Activated B cell treated with CpG ODN at 0.5 μM for 24 hours (primary cell): ENCODE results near the gene GAK. TPM values are rescaled to one million over a fixed set of nuclear protein-coding genes. Genes with fewer than 3 reads are reported as not detected.

Experiments used
- ATAC-seq: fragments of 200-7000 bp; cut with Tn5 transposase; one replicate; pipeline ENCODE4 v1.10.0; 2021; ENCODE audit warnings: low read depth, mild to moderate bottlenecking, moderate library complexity
- CTCF ChIA-PET: fragments of 350-600 bp; sonication (Branson Sonifier 250); formaldehyde crosslinking; loops from one replicate; lab custom pipeline; 2021; ENCODE audit warnings: antibody characterized with exemption; lab: Charles Lee
- POLR2A ChIA-PET: fragments of 350-600 bp; sonication (Branson Sonifier 250); formaldehyde crosslinking; loops from one replicate; lab custom pipeline; 2021; ENCODE audit warnings: antibody characterized with exemption; lab: Charles Lee
- DNase-seq: peaks from one replicate; pipeline ENCODE4 v3.0.0; 2022
- H3K27ac Mint-ChIP-seq: one replicate; pipeline ENCODE4 v1.8.0; 2020; ENCODE audit warnings: mixed read lengths
- H3K27me3 Mint-ChIP-seq: one replicate; pipeline ENCODE4 v1.8.0; 2021; ENCODE audit warnings: mixed read lengths
- H3K36me3 Mint-ChIP-seq: one replicate; pipeline ENCODE4 v1.8.0; 2021; ENCODE audit warnings: low read depth, mixed read lengths
- H3K4me1 Mint-ChIP-seq: one replicate; pipeline ENCODE4 v1.8.0; 2021; ENCODE audit warnings: mixed read lengths
- H3K4me3 Mint-ChIP-seq: one replicate; pipeline ENCODE4 v1.8.0; 2020; ENCODE audit warnings: mild to moderate bottlenecking, mixed read lengths
- H3K9me3 Mint-ChIP-seq: one replicate; pipeline ENCODE4 v1.8.0; 2020; ENCODE audit warnings: mixed read lengths
- intact Hi-C: fragments of 100-400 bp; cut with micrococcal nuclease; formaldehyde crosslinking; loops from one replicate; pipeline ENCODE4 v1.15.1; 2024
- total RNA-seq: library from RNA; stranded (reverse); gene quantifications from 2 replicates; pipeline ENCODE4 v1.2.3, GENCODE V29; 2022
- TF ChIP-seq, protein P1 (sequence below): fragments of 200-600 bp; IDR thresholded peaks from one replicate; pipeline ENCODE4 v1.8.0; 2022; ENCODE audit warnings: antibody characterized with exemption, mild to moderate bottlenecking

GAK gene
- total RNA-seq, 1 donor from 2014 or later, result 172 TPM

DNA sequence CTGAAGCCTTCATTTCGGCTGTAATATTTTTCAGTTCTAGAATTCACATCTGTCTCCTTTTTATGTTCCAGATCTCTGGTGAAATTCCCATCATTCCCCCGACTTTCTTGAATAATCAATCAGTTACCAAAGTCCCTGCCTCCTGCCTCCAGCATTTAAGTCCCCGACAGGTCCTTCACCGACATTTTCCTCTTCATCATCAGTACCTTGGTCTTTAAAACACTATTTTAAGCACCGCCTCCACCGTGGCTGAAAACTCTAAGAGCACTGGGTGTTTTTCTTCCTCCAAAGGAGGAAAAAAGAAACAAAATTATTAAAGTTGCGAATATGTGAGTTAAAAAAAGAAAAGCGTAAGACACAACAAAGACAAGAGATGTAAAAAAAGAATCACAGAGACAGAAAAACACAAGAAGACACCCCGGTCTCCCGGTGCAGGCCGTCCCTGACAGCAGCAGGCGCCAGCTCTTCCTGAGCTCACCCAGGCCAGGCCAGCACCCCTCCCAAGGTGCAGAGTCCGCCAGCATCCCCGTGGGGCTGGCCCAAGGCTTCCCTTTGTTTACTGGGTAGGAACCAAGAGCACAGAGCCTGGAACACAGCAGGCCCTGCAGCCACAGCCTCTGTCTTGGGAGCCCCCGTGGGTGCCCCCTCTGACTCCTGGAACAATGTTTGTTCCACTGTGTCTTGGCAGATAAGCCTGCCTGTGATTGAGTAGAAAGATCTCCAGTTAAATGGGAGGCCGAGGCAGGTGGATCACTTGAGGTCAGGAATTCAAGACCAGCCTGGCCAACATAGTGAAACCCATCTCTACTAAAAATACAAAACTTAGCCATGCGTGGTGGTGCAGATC, 56.9 kb downstream of the GAK start:
- Mint-ChIP-seq H3K4me3 (no peak overlapping the region), H3K27me3 (no peaks in the 10 kb centered on the region), H3K4me1 (no peaks in the 10 kb centered on the region), H3K27ac (no peak overlapping the region), H3K36me3 (peaks cover 82% of the 10 kb centered on the region), H3K9me3 (no peaks in the 10 kb centered on the region)
- ChIA-PET POLR2A (no interaction called here), CTCF (interaction anchor here (1.0 kb wide), 1 partner anchor 112 kb away, joined by 4 read pairs; the partner anchor contains the start of gene IDUA)
- ATAC-seq (no peak), DNase-seq (no peak)
- intact Hi-C loops, result no loop called here
- TF ChIP-seq, protein P1, sequence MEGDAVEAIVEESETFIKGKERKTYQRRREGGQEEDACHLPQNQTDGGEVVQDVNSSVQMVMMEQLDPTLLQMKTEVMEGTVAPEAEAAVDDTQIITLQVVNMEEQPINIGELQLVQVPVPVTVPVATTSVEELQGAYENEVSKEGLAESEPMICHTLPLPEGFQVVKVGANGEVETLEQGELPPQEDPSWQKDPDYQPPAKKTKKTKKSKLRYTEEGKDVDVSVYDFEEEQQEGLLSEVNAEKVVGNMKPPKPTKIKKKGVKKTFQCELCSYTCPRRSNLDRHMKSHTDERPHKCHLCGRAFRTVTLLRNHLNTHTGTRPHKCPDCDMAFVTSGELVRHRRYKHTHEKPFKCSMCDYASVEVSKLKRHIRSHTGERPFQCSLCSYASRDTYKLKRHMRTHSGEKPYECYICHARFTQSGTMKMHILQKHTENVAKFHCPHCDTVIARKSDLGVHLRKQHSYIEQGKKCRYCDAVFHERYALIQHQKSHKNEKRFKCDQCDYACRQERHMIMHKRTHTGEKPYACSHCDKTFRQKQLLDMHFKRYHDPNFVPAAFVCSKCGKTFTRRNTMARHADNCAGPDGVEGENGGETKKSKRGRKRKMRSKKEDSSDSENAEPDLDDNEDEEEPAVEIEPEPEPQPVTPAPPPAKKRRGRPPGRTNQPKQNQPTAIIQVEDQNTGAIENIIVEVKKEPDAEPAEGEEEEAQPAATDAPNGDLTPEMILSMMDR, result no peak

DNA sequence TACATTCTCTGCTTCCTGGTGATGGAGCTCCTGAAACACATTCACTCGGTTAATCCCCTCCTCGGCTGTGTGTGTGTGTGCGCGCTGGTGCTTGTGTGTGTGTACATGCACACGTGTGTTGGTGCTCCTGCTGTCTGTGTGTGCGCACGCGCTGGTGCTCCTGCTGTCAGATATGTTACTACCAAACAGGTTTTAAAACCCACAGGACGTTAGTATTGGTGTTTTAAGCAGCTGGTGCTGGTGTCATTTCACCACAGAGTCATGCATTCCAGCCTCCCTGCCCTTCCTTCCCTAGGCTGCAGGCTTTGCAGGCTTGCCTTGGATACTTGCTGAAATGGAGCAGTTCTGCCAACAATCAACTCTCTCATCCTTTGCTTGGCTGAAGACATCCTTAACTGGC, 58.1 kb downstream of the GAK start:
- ATAC-seq (no peak), DNase-seq (no peak)
- H3K27ac Mint-ChIP-seq, result no peak overlapping the region
- no peaks in the 10 kb centered on the region for H3K9me3 Mint-ChIP-seq
- TF ChIP-seq, protein P1, result no peak
- intact Hi-C loops, result no loop called here
- peaks cover 79% of the 10 kb centered on the region for H3K36me3 Mint-ChIP-seq
- no peaks in the 10 kb centered on the region for H3K4me1 Mint-ChIP-seq
- H3K4me3 Mint-ChIP-seq, result no peak overlapping the region
- H3K27me3 Mint-ChIP-seq, result no peaks in the 10 kb centered on the region
- POLR2A ChIA-PET, result no interaction called here
- CTCF ChIA-PET, result interaction anchor here (0.9 kb wide), 1 partner anchor 113 kb away, joined by 4 read pairs; the partner anchor contains the start of gene IDUA

DNA sequence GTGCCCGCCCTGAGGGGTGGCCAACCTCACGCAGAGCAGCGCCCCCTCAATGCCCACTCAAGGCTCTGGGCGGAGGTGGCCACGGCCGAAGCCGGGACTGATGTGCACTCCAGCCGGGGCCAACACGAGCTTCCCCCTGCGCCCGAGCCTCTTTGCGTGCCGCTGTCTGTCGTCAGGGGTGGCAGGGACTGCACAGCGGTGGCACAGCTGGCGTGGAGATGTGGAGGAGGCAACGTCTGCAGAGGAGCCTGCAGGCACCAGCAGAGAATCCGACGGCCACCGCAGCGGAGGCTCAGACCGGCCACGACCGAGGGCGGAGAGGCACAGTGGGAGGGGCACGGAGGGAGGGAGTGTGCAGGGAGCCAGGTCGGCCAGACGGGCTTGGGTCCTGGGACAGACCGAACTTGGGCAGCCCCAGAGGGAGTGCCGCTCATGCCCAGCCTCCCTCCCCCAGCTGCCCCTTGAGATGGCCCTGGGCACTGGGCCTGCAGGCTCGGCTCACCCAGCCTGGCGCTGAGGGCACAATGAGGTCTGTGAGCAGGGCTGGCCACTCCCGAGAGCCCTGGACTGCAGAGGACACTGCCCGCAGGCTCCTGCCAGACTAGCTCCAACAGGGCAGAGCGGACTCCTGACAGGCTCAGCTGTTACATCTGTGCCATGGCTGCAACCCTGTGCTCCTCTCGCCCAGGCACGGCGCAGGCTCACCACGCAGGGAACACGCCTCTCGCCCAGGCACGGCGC, 59.7 kb downstream of the GAK start:
- Mint-ChIP-seq H3K4me3 (no peak overlapping the region), H3K36me3 (peaks cover 79% of the 10 kb centered on the region)

DNA sequence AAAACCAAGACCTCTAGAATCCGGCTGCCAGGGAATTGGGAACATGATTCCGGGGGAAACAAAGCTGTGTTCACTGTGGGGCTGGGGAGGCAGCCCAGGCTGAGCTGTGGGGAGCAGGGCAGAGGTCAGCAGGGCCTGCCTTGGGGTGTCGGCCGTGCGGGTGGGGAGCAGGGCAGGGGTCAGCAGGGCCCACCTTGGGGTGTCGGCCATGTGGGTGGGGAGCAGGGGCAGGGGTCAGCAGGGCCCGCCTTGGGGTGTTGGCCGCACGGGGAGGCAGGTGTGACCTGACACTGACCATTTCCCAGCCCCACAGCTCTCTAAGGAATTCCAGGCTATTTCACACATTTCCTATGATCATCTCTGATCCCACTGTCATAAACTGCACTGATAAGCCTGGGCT, 60.6 kb downstream of the GAK start:
- CTCF ChIA-PET, result no interaction called here
- intact Hi-C loops, result no loop called here
- H3K27me3 Mint-ChIP-seq, result no peaks in the 10 kb centered on the region
- H3K4me3 Mint-ChIP-seq, result no peak overlapping the region
- TF ChIP-seq, protein P1, result no peak
- POLR2A ChIA-PET, result no interaction called here
- no peak for ATAC-seq
- H3K9me3 Mint-ChIP-seq, result no peaks in the 10 kb centered on the region
- DNase-seq, result no peak
- no peaks in the 10 kb centered on the region for H3K4me1 Mint-ChIP-seq
- H3K27ac Mint-ChIP-seq, result no peak overlapping the region
- peaks cover 73% of the 10 kb centered on the region for H3K36me3 Mint-ChIP-seq

More for the DNA sequence above, 59.7 kb downstream of the GAK start:
- Mint-ChIP-seq H3K27ac (no peak overlapping the region), H3K4me1 (no peaks in the 10 kb centered on the region), H3K27me3 (no peaks in the 10 kb centered on the region), H3K9me3 (no peaks in the 10 kb centered on the region)
- intact Hi-C loops, result no loop called here
- CTCF ChIA-PET, result no interaction called here
- DNase-seq (no peak), ATAC-seq (no peak)
- POLR2A ChIA-PET, result no interaction called here
- TF ChIP-seq, protein P1, result no peak

DNA sequence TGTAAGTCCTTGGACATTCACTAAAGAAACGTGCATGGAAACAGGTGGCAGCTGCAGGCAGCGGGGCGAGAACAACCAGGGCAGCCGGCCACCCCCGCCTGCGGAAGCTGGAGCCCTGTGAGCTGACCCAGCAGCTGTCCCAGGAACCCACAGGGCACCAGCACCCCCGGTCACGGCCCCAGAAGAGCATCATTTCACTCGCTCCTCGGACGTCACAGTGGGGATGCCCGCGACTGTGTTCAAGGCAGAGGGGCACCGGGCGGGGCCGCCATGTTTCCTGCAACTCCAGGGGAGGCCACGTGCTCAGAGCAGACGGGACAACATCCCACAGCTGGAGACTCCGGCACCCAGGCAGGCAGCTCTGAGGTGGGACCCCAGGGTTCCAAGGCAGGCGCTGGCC, 61.2 kb downstream of the GAK start:
- H3K9me3 Mint-ChIP-seq, result no peaks in the 10 kb centered on the region
- ATAC-seq, result no peak
- TF ChIP-seq, protein P1, result no peak
- DNase-seq, result no peak
- ChIA-PET CTCF (no interaction called here), POLR2A (no interaction called here)
- intact Hi-C loops, result no loop called here
- H3K36me3 Mint-ChIP-seq, result peaks cover 73% of the 10 kb centered on the region
- no peaks in the 10 kb centered on the region for H3K4me1 Mint-ChIP-seq
- H3K27ac Mint-ChIP-seq, result no peak overlapping the region
- no peaks in the 10 kb centered on the region for H3K27me3 Mint-ChIP-seq
- no peak overlapping the region for H3K4me3 Mint-ChIP-seq
